Fibroblast of lung (primary cell): ENCODE data around the gene PARG. TPM values are rescaled to one million over a fixed set of nuclear protein-coding genes. Genes with fewer than 3 reads are reported as not detected.
"Not testable (repeated sequence)": the region's sequence is repeated elsewhere in the genome, so short reads cannot be mapped to it uniquely, and the experiment has no call there.

Source experiments
- DNase-seq, 2 donors: peaks; one replicate each; pipeline versions ENCODE4 v3.0.0 to v3.0.0-alpha.2; 2010; ENCODE audit warnings: low read depth in 2 of 2
- H2AFZ ChIP-seq: 2 replicates; pipeline ENCODE4 v1.5.1; 2012; ENCODE audit warnings: low read length, control low read depth, inconsistent platforms
- H3K27ac ChIP-seq: 2 replicates; pipeline ENCODE4 v1.5.1; 2011; ENCODE audit warnings: low read length, control low read depth; ENCODE audit not compliant: insufficient read depth
- H3K27me3 ChIP-seq: 2 replicates; pipeline ENCODE4 v1.5.1; 2011; ENCODE audit warnings: mild to moderate bottlenecking, low read length; ENCODE audit not compliant: control insufficient read depth, insufficient read depth
- H3K36me3 ChIP-seq: 2 replicates; pipeline ENCODE4 v1.5.1; 2011; ENCODE audit warnings: low read length; ENCODE audit not compliant: control insufficient read depth, insufficient read depth
- H3K4me1 ChIP-seq: 2 replicates; pipeline ENCODE4 v1.5.1; 2011; ENCODE audit warnings: low read length; ENCODE audit not compliant: control insufficient read depth, insufficient read depth; ENCODE audit errors: extremely low read depth
- H3K4me2 ChIP-seq: 2 replicates; pipeline ENCODE4 v1.5.1; 2011; ENCODE audit warnings: low read length, control low read depth; ENCODE audit not compliant: insufficient read depth; ENCODE audit errors: extremely low read depth
- H3K4me3 ChIP-seq, 4 experiments: fragments of 200-600 bp in 1 of 4; sonication (generic) in 1 of 4; replicated peaks in 1 of 4; 2 replicates each; pipeline ENCODE4 v1.5.1; 2011 to 2016; ENCODE audit warnings: low read length in 4 of 4, low read depth in 3 of 4, mild to moderate bottlenecking in 3 of 4, control low read depth in 2 of 4, inconsistent platforms in 1 of 4, mixed read lengths in 1 of 4; ENCODE audit not compliant: insufficient read depth in 1 of 4; ENCODE audit errors: control extremely low read depth in 1 of 4
- H3K79me2 ChIP-seq: 2 replicates; pipeline ENCODE4 v1.5.1; 2012; ENCODE audit warnings: mild to moderate bottlenecking, low read length, inconsistent platforms; ENCODE audit not compliant: control insufficient read depth, insufficient read depth
- H3K9ac ChIP-seq: 2 replicates; pipeline ENCODE4 v1.5.1; 2011; ENCODE audit warnings: mild to moderate bottlenecking, low read length, control low read depth; ENCODE audit not compliant: insufficient read depth
- H3K9me3 ChIP-seq: 2 replicates; pipeline ENCODE4 v1.5.1; 2012; ENCODE audit warnings: low read depth, low read length; ENCODE audit not compliant: control insufficient read depth, insufficient read depth
- H4K20me1 ChIP-seq: 2 replicates; pipeline ENCODE4 v1.5.1; 2011; ENCODE audit warnings: low read length; ENCODE audit not compliant: control insufficient read depth, insufficient read depth; ENCODE audit errors: extremely low read depth
- EZH2 ChIP-seq: IDR thresholded peaks from 2 replicates; pipeline ENCODE4 v1.5.1; 2012; ENCODE audit warnings: low read length, control low read depth, mild to moderate bottlenecking; ENCODE audit errors: missing control alignments
- polyA plus RNA-seq, 2 donors: library from polyadenylated mRNA; depleted of rRNA in 1 of 2; stranded (reverse) in 1 of 2; unstranded in 1 of 2; fragments of >200 nt; gene quantifications; 2 replicates each; pipeline ENCODE4 v1.2.1, GENCODE V29; 2011 to 2012; ENCODE audit warnings: missing spikeins in 1 of 2
- total RNA-seq: library from RNA; depleted of rRNA; stranded (reverse); fragments of >200 nt; gene quantifications from 2 replicates; pipeline ENCODE4 v1.2.1, GENCODE V29; 2014
- TF ChIP-seq, protein P1 (sequence below), 2 donors: IDR thresholded peaks in 1 of 2; conservative IDR thresholded peaks in 1 of 2; 1 replicate in 1 of 2; 2 replicates in 1 of 2; pipeline ENCODE4 v1.5.1; 2011 to 2012; ENCODE audit warnings: low read length in 2 of 2, control low read depth in 1 of 2, inconsistent platforms in 1 of 2, low read depth in 1 of 2, mild to moderate bottlenecking in 1 of 2

The PARG gene
- total and polyA plus RNA-seq, 2 donors (not counting 1 experiment from before 2014, with no cell fraction given) = 12.1 to 34.7 TPM

DNA sequence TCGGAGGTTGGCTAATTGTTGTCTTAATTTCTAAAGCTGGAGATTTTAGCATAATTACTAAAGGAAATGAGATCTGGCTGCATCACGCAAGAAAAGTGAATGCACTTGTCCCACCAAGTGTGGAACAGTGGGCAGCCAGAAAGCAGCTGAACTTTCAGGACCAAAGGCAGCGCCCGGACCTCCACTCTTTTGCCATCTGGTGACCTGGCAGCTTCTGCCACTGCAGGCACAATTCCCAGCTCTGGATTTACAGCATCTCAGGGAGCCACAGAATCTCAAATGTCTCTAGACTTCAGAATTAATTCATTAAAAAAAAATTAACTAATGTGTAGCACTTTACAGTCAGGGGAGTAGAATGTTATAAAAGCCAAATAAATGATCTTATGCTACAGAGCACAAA is 165.0 kb downstream of the PARG start:
- no peak for DNase-seq
- H3K27me3 ChIP-seq = peaks cover 1% of the 10 kb centered on the region
- no peaks in the 10 kb centered on the region for H3K79me2 ChIP-seq
- H2AFZ ChIP-seq = no peak overlapping the region
- no peaks in the 10 kb centered on the region for H4K20me1 ChIP-seq
- no peak overlapping the region for H3K9ac ChIP-seq
- no peaks in the 10 kb centered on the region for H3K36me3 ChIP-seq
- H3K27ac ChIP-seq = no peak overlapping the region
- TF ChIP-seq EZH2 = no peak
- TF ChIP-seq, protein P1, sequence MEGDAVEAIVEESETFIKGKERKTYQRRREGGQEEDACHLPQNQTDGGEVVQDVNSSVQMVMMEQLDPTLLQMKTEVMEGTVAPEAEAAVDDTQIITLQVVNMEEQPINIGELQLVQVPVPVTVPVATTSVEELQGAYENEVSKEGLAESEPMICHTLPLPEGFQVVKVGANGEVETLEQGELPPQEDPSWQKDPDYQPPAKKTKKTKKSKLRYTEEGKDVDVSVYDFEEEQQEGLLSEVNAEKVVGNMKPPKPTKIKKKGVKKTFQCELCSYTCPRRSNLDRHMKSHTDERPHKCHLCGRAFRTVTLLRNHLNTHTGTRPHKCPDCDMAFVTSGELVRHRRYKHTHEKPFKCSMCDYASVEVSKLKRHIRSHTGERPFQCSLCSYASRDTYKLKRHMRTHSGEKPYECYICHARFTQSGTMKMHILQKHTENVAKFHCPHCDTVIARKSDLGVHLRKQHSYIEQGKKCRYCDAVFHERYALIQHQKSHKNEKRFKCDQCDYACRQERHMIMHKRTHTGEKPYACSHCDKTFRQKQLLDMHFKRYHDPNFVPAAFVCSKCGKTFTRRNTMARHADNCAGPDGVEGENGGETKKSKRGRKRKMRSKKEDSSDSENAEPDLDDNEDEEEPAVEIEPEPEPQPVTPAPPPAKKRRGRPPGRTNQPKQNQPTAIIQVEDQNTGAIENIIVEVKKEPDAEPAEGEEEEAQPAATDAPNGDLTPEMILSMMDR (conservative IDR thresholded peaks at IDR 0.05 in 1 of 2, IDR thresholded peaks at IDR 0.05 in 1 of 2; ENCODE audit: low read depth in 1 of 2, low read length in 2 of 2) = no peak
- no peaks in the 10 kb centered on the region for H3K9me3 ChIP-seq
- no peak overlapping the region for H3K4me3 ChIP-seq
- H3K4me2 ChIP-seq = no peak overlapping the region
- no peaks in the 10 kb centered on the region for H3K4me1 ChIP-seq

GRCh38 chr10:49775014-49775413 is 166.8 kb downstream of the PARG start:
- Histone ChIP-seq H3K9ac (no peak overlapping the region), H3K4me3 (no peak overlapping the region), H3K4me2 (no peak overlapping the region), H2AFZ (no peak overlapping the region), H3K27ac (no peak overlapping the region), H3K36me3 (no peaks in the 10 kb centered on the region), H3K9me3 (no peaks in the 10 kb centered on the region), H3K27me3 (peaks cover 4% of the 10 kb centered on the region), H3K79me2 (no peaks in the 10 kb centered on the region), H4K20me1 (no peaks in the 10 kb centered on the region), H3K4me1 (no peaks in the 10 kb centered on the region)
- TF ChIP-seq, protein P1 (conservative IDR thresholded peaks at IDR 0.05 in 1 of 2, IDR thresholded peaks at IDR 0.05 in 1 of 2; ENCODE audit: low read depth in 1 of 2, low read length in 2 of 2) = no peak
- TF ChIP-seq EZH2 = no peak
- DNase-seq = no peak

DNA sequence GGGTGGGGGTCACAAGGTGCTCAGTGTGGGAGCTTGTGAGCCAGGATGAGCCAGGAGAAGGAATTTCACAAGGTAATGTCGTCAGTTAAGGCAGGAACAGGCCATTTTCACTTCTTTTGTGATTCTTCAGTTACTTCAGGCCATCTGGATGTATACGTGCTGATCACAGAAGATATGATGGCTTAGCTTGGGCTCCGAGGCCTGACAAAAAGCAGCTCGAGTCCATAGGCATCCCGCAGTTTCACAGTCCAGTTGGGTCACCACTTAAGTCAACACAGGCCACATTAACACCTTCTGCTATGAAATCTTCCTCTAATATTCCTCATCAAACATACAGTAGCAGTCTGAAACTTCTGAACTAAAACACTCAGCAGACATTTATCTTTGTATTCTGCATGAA is 168.9 kb downstream of the PARG start:
- H4K20me1 ChIP-seq, H3K27ac ChIP-seq, H3K36me3 ChIP-seq, DNase-seq, H3K9me3 ChIP-seq, H2AFZ ChIP-seq, H3K79me2 ChIP-seq, H3K4me3 ChIP-seq, H3K4me2 ChIP-seq, H3K9ac ChIP-seq, H3K4me1 ChIP-seq: not testable (repeated sequence)
- peaks cover 14% of the 10 kb centered on the region for H3K27me3 ChIP-seq

DNA sequence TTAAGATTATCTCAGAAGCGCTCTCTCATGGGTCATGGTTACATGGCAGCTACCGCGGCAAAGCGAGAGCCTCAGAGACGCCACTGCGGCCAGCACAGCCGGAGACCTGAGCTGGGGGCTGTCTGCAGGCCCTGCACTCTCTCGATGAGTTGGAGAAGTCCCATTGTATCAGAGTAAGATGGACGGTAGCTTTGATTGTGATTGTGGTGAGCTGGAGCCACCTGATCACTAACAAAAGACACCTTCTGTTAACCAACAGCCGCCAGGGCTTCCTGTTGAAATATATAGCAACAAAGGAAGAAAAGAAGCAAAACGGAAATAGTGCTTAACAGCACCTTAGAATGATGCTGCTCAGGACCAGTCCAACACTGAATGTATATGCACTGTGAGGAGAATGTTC is 170.8 kb downstream of the PARG start:
- DNase-seq, H3K9me3 ChIP-seq, H3K4me1 ChIP-seq, H3K9ac ChIP-seq, H3K27ac ChIP-seq, H2AFZ ChIP-seq, H4K20me1 ChIP-seq, H3K4me2 ChIP-seq, H3K36me3 ChIP-seq, H3K4me3 ChIP-seq, H3K79me2 ChIP-seq: not testable (repeated sequence)
- H3K27me3 ChIP-seq = peaks cover 17% of the 10 kb centered on the region
